GM19455 (cell line): ENCODE data around the gene EEF1AKMT3.

Experiments used
- ATAC-seq: cut with Tn5 transposase; IDR thresholded peaks from one replicate; pipeline ENCODE4 v1.9.1; 2021; ENCODE audit not compliant: unreplicated experiment

EEF1AKMT3 gene

DNA sequence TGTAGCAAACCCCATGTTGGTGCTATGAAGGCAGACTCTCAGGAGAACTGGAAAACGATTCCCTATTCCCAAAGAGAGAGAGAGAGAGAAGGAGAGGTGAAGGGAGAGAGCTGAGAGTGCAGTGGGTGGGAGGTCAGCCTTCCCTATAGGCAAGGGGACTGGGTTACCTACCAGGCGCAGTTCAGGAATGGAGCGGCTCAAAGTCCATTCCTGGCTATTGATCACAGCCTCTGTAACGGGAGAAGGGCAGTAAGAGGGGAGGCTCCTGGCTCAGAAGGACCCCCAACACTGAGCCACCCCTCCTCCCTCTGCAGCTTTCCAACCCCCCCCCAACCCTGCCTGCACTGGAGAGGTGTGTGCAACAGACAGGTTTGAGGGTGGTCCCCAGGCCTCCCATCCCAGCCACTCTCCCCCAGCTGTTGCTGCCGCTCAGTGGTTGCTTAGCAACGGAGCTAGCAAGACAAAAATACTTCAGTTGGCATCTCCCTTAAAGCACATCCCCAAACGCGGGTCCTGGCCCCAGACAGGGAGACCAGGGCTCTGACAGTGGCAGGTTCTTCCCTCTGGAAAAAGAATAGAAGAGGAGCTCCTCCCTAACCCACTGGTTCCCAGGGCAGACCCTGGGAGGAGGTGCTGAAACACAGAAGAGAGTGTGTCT lies 37.1 kb upstream of the EEF1AKMT3 start:
- no peak for ATAC-seq

DNA sequence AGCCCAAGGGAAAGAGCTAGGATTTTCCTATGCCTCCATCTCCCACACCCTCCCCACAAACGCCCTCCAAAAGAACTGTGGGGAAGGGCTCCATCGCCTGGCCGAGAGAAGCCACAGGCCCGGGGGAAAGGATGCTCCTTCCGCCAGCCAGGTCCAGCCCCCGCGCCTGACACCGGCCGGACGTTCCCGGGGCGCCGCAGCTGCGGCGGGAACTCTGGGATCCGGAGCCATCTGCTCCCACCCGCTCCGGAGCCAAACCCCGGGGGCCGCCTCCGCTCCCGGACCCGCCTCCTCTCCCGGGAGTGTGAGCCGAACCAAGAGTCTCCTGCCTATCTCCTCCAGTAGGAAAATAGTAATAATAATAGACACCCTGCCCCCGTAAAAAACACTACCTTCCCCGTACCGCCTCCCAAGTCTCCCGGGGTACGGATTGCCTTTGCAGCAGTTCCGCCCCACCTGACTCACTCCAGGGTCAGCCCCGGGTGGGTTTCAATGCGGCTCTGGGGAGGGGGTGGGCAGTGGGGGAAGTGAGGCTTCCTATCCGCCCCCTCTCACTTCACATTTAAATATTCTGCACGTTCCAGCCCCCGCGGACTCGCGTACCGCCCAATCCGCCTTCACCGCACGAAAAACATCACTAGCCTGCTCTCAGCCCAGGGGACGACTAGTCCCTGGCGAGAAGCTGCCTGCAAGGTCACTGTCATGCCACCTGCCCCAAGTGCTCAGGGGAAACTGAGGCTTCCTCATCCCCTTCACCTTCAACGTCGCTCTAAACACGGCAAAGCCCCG lies 36.3 kb upstream of the EEF1AKMT3 start:
- ATAC-seq: no peak

DNA sequence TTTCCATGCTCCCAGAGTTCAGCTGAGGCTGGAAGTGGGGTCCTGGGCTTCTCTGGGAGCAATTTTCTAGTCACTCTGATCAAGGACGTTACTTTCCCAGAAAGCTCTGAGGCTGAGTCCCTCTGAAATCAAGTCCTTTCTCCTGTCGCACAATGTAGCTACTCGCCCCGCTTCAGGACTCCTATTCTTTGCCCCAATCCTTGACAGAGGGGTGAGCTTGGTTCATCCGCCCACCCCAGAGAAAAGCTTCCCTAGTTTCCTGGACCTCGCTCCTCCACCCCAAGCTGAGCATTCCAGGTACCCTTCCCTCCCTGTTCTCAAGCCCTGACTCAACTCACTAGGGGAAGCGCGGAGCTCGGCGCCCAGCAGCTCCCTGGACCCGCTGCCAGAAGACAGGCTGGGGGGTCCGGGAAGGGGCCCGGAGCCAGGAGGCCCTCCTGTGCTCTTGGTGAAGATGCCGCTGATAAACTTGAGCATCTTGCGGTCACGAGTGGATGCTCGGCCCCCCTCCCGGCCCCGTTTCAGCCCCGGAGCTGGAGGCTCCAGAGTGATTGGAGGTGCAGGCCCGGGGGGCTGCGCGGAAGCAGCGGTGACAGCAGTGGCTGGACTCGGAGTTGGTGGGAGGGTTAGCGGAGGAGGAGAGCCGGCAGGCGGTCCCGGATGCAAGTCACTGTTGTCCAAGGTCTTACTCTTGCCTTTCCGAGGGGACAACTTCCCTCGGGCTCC lies 35.5 kb upstream of the EEF1AKMT3 start:
- ATAC-seq: no peak

DNA sequence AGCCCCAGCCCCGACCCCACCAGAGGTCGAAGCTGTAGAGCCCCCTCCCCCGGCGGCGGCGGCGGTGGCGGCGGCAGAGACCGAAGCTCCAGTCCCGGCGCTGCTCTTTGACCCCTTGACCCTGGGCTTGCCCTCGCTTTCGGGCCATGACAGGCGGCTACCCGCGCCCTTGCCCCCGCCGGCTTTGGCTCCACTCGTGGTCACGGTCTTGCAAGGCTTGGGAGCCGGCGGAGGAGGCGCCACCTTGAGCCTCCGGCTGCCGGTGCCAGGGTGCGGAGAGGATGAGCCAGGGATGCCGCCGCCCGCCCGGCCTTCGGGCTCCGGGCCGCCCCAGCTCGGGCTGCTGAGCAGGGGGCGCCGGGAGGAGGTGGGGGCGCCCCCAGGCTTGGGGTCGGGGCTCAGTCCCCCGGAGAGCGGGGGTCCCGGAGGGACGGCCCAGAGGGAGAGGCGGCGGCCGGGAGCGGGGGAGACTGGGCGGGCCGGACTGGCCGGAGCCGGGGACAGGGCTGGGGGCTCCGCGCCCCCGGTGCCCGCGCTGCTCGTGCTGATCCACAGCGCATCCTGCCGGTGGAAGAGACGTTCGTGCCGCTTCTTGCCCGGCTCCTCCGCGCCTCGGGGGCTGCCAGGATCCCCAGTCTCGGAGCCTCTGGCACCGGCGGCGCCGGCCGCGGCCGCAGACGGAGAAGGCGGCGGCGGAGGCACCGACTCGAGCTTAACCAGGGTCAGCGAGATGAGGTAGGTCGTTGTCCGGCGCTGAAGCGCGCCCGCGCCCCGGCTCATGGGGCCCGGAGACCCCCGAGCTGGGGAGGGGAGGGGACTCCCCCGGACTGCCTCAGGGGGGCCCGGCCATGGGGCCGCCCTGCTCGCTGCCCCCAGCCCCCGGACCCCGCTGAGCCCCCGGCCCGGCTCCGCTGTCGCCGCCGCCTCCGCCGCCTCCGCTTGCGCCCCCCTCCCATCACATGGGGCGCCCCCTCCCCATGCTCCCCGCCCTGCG lies 34.6 kb upstream of the EEF1AKMT3 start:
- ATAC-seq: no peak

DNA sequence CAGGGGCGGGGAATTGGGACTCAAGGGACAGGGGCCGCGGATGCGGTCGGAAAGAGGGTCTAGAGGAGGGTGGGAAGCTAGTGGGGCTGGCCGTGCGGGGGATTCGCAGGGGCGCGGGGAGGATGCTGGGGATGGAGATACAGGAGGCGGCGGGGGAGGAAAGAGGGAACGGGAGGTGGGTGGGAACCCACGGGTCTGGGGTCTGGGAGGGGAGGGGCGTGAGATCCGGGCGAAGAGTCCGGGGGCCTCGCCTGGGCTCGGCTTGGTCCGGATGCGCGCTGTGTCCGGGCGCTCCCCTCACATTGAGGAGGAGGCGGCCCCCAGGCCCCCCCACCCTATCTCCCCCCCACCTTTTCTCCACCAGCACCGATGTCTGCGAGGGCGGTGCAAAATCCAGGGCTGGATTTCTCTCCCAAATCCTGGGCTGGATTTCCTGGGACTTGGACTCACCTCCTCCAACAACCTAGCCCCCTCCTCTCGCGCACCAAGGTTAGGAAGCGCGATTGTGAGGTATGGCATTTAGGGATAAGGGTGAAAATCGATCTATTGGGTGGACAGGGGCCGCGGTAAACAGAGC lies 33.7 kb upstream of the EEF1AKMT3 start, which contains the start of gene AGAP2:
AGAP2 (minus strand) TSS at position 82 of the 577 bp plus-strand sequence. CDS start 496 bp downstream, outside the sequence.
- no peak for ATAC-seq

DNA sequence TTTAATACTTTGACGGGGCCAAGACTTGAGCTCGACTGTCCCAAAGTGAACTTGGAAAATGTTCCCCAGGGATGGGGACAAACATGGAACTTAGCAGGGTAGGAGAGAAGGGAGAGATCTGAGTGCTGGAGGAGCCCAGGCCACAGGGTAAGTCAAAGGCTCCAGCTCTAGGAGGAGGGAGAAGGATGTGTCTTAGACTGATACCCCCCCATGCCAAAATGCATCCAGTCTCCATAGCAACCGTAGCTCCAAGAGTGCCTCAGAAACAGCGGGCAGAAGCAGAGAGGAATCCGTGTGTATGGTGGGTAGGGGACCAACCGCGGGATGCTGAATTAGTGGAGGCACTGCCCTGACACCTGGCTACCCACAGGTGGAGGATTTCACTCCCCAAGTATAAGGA lies 33.0 kb upstream of the EEF1AKMT3 start:
- no peak for ATAC-seq

DNA sequence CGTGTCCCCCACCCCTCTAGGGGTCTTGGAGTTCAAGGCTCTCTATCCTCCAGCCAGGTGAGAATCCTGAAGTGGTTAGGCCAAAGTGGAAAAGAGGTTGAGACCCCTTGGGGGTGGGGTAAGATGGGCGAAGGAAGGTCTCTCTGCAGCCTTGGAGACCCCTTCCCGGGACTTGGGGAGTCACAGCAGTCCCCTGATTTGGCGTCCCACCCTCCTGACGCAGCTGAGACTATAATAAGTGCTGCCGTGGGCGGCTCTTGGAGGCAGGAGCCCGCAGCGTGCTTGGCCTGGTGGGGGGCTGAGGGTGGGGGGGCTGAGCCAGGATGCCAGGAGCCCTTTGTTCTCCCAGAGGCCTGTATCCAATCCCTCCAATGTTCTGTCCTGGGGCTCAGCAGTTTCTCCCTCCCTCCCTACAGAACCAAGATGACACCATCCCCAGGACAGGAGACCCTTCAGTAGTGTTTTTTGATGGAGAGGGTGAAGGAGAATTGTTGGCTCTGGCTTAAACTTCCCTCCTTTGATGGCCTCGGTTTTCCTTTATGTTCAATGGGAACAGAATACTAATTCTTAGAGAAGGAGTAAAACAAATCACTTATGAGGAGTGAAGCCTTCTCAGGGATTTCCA lies 32.4 kb upstream of the EEF1AKMT3 start:
- no peak for ATAC-seq

DNA sequence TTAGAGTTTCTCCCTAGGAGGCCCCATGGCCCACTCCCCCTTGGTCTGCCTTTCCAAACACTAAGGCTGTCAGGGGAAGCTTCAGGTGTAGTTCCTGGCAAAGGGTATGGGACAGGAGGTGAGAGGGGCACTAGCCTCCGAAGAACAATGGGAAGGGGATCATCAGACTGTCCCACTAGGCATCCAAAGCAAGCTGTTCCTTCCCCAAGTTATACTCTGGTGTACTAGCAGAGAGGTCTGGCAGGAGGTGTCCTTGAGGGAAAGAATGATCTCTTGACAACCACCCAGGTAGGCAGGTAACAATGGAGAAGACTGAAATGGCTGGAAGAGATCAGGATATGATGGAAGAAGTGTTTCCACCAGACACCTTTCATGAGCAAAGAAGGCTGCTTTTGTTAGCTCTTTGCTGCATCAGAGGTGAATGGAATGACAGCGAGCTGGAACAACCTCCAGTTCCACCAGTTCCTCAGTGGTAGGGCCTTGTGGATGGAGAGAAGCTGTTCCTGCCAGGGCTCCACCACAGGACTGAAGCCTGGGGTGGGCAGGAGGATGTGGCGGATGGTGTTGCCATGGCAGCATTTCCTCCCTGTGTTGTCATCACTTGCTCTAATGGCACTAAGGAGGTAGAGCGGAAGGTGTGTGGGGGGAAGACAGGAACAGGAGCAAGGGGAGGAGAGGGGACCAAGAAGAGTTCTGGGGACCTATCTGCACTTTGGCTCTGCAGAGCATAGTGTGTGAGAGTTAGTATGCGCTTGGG lies 31.6 kb upstream of the EEF1AKMT3 start:
- ATAC-seq: peak; percentile 42

DNA sequence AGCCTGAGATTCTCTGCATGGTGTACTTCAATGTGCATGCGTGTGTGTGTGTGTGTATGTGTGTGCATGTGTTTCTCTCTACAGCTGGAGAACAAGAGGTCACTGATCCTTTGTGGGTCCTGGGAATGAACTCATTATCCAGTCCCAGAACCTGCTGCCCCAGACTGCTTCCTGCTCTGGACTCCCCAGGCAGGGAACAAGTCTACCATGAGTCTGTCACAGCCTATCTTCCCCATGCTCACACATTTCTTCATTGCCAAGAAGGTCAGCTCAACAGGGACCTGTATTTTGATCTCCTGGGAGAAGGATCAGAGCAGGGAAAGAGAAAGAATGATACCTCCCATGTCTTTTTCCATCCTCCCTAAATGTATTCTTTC lies 31.0 kb upstream of the EEF1AKMT3 start:
- ATAC-seq: no peak

DNA sequence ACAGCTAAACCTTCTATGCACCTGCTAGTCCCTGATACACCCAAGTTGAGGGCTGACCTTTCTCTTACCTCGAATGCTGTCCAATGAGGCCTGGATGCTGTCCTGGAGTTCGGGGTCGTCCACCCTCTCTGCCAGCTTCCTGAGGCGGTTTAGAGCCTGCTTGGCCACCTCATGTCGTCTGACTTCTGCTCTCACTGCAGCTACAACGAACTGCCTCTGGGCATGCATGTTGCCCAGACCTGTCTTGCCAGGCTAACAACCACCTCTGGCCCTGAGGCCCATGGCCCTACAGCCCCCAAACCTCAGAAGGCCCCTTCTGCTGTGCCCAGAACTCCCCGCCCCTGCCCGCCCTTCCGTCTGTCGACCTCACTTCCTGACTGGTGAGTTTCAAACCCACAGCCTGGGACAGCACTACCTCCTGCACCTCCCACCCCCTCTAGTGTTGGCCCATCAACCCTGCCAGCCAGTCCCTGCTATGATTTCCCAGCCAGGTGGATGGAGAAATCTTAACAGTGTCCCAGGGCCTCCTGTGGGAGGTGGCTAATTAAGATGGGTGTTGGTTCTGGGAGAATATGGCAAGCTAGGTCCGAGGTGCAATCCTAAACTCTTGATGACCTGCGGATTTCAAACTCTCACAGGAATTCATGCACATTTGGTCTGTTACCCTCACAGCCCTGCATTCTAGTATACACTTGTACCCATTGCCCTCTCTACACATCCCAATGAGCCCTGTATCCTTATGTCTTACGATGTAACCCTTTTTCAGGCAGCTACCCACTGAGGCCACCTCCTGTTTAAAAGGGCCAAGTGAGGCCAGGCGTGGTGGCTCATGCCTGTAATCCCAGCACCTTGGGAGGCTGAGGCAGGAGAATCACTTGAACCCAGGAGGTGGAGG lies 30.3 kb upstream of the EEF1AKMT3 start:
- ATAC-seq: peak; percentile 60

DNA sequence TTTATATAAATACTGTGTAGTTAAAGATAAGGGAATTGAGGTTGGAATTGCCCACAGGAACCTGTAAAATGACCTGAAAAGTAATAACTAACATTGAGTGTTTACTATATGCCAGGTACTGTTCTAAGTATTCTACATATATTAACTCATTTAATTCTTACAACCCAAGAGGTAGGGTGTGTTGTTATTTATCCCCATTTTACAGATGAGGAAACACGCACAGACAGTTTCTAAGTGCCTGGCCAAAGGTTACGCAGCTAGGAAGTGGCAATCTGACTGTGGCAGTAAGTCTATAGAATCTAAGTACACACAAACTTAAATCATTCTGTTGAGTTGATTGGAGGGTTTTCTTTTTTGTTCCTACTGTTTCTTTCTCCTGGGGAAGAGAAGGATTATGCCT lies 28.6 kb upstream of the EEF1AKMT3 start:
- no peak for ATAC-seq

DNA sequence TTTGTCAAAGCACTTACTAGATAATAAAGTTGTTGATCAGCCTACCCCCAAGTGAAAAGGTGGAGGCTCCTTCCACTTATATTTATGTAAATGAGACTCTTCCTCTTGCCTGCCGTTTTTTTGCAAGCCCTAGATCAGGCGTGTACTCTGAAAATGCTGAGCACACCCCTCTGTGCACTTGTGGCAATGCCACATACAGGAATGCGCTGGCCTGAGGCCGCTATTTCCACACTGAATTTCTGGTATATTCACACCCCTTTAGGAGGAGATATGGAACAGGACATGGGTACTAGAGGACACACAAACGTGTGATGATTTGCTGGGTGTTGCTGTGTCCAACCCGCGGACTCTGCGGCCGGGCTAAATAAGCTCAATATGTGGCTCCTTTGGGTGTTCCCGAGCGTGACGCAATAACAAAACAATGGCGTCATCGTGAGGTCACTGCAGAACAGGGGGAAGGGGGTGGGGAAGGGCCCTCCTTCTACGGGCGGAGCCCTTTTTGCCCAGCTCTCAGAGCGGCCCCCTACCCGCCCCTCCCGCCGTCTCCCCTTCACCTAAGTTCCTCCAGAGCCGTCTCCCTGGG lies 28.1 kb upstream of the EEF1AKMT3 start:
- ATAC-seq: peak; percentile 35

DNA sequence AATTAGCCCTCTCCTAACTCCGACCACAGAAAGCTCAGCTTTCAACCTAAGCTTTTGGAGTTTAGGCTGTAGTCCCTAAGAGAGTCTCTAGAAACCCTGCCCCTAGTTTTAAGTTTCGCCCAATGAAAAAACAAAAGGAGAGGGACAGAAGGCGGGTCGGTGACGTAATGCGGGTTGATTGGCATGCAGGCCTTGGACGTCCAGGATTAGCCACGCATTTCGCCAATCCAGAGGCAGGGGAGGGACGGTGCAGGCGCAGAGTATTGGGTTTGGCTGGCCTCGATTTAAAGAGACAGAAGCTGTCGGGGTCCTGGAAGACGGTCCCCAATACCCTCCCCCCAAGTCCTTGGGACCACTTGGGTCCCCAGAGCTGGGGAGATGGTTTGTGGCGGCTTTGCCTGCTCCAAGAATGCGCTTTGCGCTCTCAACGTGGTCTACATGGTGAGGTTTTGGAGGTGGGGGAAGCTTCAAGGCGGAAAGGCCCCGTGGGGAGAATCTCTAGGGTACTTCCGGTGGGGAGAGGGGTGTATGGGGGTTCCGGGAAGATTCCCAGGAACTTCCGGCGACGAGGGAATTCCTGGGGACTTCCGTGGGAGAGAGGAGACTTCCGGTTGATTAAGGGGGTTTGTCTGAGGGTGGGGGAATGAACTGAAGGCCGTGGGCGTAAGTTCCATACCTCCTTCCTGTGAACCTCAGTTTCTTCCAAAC lies 27.5 kb upstream of the EEF1AKMT3 start, which contains the start of gene TSPAN31:
TSPAN31 (plus strand) TSS at position 263 of the 708 bp plus-strand sequence; CDS start at position 379, 116 bp downstream.
- ATAC-seq: peak; percentile 79

DNA sequence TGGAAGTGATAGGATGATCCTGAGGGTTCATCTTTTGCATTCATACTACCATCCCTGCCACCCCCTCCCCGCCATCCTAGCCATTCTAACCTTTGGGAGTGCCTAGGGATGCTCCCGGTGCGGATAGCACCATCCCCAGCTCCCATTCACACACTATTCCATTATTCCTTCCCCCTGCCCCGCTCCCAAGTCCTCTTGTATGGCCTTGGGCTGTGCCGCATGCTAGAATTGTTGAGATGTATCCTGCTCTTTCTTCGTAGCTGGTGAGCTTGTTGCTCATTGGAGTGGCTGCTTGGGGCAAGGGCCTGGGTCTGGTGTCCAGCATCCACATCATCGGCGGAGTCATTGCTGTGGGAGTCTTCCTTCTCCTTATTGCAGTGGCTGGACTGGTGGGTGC lies 26.9 kb upstream of the EEF1AKMT3 start:
- ATAC-seq: no peak

DNA sequence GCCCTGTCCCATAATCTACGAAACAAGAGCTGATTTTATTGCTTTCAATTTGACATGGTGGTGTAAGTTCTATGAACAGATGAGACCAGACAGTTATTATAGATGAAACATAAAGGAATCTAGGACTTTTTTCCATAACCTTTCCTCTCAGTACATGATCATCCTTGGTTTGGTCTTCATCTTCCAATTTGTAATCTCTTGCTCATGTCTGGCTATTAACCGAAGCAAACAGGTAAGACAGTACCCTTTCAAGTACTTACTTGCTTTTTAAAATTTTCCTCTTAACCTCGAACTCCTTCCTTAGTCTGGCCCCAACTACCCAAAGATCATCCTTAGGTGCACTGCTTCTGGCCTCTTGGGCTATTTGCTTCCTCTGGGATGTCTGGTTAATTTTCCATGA lies 26.4 kb upstream of the EEF1AKMT3 start:
- ATAC-seq: no peak

DNA sequence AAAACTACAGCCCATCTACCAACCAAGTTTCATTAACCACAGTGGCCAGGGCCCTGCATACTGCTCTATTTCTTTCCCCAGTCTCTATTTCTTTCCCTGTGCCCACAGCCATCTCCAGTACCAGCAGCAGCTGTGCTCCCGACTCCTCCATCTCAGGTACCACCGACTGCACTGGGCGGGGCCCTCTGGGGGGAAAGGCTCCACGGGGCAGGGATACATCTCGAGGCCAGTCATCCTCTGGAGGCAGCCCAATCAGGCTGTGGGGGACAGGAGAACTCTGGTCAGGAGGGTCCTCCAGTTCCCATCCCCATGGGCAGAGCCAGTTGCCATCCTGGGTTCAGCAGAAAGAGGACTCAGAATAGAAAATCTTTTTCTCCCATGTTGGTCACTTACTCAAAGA lies 23.4 kb upstream of the EEF1AKMT3 start:
- ATAC-seq: no peak
